OCI-M1 (cell line): ENCODE results near the gene GHR.

Experiments
- DNase-seq: peaks from one replicate; lab custom pipeline; 2025; lab: John Stamatoyannopoulos, UW

The GHR gene

DNA sequence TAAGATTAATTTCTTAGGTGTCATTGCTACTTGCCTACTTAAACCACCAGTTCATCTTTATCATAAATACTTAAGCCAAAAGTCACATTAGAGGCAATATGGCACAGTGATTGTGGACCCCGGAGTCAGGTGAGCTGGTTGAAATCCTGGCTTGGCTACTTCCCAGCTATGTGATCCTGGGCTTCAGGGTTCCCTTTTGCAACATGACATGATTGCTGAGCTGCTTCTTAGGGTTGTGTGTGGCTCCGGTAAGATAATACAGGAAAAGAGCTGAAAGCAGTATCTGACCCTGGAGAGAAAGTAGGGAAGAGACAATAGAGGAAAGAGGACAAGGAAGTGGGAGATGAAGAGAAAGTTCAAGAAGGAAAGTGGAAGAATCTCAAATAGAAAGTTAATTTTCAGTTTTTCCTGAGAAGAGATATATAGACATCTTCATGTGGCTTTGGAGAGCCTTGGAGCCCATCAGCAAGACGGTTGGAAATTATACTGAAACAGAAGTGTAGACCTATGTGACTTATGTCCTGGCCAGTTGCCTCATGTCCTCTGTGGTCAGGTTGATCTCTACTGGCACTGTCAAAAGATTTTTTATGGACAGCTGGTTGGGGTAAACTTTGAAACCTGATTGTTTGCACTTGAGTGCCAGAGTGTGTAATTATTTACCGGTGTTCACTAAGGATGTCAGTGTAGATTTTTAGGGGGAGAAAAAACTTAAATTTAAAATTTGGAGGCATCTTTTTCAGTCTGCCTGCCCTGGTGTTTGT, 93.2 kb downstream of the GHR start:
- DNase-seq: no peak

DNA sequence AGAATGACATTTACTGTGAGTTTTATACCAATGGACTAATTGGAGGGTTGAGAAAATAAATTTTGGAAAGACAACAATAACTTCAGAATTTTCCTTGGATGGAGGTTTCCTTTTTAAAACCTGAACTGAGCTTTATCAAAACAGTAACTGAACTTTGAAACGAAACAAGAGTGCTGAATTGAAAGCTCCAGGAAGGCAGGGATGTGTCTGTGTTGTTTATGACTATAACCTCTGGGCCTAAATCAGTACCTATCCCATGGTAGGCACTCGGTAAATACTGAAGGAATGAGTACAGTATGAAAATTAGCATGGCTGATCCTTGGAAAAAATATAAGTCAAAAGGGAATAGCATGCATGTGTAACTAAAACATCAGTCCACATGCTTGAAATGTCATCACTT, 93.9 kb downstream of the GHR start:
- no peak for DNase-seq

DNA sequence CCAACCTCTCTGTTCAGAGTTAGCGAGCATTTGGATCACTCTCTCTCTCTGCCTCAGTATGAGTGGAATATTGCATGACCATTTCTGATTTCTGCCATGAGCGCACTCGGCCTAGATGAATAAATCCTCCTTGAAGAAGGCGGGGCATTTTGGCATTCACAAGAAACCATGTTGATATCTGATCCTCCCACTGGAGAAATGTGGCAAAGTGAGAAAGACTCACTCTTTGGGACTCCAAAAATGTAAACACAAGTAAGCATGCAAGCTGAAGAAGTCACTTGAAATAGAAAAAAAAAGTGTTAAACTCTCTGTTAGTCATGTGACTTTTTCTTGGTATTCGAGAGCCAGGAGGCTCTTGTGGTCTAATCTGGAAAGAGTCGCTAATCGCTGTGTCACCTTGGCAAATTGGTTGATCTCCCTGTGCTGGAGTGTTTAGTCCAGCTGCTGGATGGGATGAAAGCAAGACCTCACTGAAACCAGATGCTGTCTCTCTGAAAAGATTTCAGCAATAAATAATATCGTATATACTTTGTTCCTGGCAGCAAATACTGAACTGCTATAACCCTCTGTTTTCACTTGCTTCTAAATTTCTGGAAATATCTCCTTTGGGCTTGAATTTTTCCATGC, 95.5 kb downstream of the GHR start:
- DNase-seq: peak; percentile 47

DNA sequence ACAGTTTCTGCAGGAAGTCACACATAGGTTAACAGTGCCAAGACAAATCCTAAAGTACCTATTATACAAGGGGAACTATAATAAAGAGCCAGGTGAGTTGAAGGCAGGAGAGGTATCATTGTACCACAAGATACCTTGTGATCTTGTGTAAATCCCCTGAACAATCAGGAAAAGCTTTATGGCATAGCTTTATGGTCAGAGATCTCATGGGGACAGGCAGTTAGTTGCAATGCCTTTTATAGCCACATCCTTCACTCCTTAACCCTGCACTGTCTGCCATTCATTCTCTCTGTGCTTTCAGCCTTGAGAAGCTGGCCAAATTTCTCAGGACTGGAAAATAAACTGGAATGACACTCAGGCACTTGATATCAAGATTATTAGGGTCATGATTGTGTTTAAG, 97.0 kb downstream of the GHR start:
- no peak for DNase-seq

DNA sequence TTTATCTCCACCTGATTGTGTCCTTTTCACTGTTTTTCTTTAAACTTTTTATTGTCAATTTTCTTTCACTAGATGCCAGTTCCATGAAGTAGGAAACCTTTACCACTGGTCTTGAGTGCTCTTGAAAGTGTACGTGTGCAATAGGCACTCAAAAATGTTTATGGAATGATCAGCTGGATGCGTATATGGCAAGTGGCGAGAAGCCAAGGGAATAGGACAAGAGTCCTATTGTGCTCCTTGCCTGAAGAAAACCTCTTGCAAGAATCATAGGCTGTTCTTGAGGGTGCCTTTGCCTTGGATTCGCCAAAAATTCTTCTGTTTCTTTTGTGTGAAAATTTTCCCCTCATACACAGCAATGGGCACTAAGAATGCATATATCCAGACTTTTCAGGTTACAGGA, 97.7 kb downstream of the GHR start:
- DNase-seq: no peak

DNA sequence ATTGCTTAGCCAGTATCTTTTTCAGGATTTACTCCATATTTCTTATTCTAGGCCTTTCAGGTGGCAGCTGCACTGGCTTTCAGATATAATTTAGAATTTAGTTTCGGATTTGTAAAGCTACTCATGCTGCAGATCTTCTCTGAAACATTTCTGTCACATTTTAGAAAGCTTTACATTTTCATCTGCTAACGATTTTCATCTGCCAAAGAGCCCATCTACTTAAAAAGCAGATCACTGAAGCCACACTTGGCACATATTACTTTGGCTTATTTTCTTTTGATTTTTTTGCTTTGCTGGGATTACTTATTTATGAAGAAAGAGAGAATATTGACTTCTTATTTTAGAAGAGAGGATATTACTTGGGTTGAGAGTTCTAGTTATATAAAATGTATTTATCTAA, 98.2 kb downstream of the GHR start:
- DNase-seq: no peak

DNA sequence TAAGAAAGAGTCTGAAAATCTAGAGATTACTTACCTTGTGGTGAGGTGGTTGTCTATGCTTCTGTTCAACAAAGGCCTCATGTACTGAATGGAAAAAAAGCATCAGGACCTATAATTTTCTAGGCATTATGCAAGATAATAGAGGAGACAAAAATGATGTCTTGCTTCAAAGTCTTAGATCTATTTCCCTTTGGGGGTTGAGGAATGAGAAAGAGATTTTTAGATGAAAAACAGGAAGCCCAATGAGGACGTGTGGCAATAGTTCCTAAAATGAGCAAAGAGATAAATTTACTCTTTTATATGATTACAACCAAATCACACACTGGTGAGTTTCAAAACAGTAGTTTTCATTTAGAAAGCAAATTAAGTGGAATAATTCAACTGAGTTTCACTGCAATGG, 99.5 kb downstream of the GHR start:
- DNase-seq: no peak

DNA sequence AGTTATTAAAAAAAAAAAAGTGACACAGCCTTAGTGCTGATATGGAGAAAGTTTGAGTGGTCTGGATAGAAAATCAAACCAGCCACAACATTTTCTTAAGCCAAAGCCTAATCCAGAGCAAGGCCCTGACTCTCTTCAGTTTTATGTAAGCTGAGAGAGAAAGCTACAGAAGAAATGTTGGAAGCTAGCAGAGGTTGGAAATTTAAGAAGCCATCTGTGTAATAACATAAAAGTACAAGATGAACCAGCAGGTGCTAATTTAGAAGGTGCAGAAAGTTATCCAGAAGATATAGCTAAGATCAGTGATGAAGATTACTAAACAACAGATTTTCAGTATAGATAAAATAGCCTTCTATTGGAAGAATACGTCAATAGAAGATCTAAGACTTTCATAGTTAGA, 102.9 kb downstream of the GHR start:
- DNase-seq: no peak

DNA sequence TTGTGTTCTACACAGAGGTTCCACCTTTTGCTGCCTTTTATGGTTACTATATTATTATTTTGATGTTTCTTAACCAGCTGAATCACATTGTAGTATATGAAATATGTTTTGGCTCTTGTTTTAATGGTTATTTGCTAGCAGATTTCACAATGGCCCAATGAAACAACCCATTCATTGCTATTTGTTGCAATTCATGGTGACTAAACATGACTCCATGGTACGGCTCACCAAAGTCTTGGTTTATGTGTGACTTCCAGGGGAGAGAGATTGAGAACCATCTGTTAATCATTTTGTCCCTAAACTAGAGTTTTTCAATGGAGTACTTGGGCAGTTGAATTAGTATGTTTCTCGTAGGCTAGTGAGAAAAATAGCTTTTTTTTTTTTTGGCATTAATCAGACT, 108.4 kb downstream of the GHR start:
- no peak for DNase-seq

DNA sequence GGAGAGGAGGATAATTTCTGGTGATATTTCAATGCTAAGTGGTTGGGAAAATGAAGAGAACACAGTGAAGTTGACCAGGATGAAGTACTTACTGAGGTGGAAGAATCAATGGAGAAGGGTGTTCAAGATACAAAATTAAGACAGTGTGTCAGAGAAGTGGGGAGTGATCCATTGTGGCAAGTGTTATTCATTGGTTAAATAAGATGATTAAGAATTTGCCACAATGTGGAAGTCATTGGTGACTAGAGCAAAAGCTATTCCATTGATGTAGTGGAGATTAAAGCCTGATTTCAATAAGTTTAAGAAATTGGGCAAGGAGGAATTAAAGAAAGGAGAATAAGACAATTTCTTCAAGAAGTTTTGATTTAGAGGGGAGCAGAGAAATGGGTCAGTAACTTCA, 118.9 kb downstream of the GHR start:
- no peak for DNase-seq

DNA sequence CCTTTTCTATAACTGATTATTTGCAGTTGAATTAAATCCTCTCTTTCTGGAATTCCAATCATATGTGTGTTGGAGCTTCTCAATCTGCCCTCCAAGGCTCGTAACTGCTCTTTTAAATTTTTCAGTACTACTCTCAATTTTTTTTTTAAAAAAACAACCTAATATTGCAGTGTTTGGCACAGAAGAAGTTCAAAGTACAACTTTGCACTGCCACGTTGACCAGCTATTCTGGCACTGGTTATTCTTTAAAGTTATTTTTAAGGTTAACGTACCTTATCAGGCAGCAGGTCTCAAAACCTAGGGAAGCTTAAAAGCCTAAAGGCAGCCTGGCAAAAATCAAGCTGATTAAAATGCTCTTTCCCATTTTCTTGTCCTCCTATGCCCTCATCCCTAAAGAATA, 120.5 kb downstream of the GHR start:
- DNase-seq: no peak

DNA sequence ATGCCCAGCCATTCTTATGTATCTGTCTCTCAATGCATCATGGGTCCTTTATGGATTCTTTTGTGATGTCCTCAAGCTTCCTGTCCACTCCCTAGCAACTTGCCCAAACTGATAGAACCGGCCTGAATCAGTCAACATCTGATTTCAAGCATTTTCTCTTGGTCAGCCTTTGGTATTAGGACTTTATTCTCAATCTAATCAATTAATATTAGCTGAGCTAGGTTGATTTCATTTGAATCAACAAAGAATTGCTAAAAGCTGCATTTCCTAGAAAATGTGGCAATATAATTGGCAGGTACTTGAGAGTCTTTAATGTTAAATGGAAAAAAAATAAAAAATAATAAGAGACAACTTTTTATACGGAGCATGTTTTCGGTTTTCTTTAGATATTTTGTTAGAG, 121.8 kb downstream of the GHR start:
- DNase-seq: no peak

DNA sequence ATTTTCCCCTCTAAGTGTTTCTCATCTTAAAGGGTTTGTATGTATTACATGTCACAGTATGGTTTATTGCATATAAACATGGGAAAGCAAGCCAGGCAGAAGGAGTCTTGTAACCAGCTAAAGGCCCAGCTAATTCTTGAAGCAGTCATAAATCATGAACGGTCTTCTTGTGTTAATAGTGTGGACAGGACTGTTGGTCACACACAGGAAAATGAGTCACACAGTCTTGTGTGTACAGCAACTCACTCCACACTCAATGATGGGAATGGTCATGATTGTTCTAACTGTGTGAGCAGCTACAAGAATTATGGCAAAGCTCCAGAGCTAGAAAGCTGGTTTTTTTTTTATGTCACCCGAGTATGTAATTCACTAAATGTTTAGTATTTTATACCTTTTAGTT, 123.9 kb downstream of the GHR start:
- DNase-seq: no peak

DNA sequence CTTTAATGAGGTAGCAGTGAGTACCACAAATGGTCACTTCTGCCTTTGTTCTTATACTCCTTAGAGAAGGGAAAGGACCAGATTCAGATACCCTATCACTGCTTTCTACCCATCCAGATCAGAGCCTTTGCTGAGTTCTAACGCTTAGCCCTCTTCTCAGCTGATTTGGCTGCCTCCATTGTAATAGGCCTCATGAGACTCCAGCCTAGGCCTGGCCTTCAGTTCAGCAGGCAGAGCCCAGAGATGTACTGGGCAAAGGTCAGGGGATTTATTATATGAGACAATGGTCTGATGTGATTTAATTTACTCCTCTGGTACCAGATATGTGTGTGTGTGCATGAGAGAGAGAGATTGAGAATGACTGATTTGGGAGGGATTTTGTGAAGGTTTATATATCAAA, 124.7 kb downstream of the GHR start:
- no peak for DNase-seq

DNA sequence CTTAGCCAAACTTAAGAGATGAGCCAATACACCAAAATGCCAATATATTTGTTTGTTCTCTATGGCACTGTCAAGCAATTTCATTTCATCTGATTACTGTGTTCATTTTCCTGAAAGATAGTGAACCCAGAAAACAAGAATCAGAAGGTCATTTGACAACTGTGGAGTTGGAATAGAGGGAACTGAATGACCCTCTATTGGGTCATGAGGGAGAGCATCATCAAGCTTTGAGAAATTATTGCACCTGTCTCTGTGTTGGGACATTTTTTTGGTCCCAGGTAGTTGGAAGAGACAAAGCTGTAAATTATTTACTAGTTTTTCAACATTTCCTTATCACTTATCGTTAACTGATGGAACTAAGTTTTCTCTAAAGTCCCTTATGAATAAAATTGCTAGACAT, 129.4 kb downstream of the GHR start:
- DNase-seq: no peak

DNA sequence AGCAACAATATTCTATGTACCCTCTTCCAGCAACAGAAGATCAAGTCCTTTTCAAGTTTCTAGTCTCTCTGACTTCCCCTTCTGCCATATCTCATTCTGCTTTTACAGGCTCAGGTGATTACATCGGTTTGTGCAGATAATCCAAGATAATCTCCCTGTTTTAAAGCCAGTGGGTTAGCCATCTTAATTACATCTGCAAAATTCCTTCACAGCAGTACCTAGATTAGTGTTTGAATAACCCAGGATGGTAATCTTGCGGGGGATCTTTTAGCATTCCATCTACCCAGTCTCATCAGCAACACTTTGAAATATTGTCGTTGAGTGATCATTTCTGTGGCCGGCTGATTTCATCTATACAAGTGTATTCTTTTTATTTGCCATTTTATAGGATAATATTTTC, 130.2 kb downstream of the GHR start:
- DNase-seq: no peak

DNA sequence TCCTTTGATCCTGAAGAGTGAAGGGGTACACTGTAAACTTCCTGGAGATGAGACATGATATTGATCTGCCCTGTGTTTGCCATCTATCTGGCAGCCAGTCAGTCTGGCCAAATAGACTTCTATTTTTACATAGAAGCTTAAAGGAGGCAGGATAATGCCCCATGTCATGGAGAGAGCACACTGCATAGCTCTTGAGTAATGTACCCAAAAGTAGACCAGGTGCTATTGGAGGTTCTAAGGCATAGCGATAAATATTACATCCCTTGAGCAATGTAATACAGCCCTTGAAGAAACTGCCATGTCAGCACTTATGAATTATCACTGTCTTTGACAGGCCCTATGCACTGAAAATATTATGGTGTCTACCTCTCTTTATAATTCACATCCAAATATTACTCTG, 131.8 kb downstream of the GHR start:
- DNase-seq: no peak

DNA sequence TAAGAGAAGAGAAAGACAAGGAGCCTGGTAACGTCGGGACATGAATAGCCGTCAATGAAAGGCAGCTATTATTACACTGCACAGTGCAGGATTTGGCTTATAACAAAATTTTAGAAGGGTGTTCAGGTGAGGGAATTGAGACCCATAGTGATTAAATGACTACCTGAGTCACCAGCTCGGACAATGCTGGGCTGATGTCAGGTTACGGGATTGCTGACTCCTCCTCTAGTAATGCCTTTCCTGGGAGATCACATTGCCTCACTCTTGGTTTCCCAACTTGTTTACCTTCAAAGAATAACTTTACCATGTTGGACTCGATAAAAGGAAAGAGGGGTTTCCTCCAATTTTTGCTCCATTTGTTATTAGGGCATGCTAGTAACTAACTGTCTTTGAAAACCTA, 132.6 kb downstream of the GHR start:
- DNase-seq: no peak

DNA sequence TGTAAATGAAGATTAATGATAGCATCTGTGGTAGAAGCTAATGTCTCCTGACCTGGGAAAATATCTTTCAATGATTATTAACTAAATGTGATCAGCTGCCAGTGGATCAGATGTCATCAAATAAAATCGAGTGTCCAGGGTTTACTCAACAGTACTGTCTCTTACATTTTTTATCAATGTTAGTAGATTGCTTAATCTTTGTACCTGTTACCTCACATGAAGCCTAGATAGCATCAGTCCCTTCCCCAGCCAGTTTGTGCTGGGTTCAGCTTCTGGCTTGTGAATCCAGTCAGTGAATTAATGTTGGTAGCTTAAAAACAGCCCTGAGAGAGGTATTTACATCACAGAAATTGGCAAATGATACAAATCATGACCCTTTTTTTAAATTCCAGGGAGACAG, 134.4 kb downstream of the GHR start:
- DNase-seq: no peak

DNA sequence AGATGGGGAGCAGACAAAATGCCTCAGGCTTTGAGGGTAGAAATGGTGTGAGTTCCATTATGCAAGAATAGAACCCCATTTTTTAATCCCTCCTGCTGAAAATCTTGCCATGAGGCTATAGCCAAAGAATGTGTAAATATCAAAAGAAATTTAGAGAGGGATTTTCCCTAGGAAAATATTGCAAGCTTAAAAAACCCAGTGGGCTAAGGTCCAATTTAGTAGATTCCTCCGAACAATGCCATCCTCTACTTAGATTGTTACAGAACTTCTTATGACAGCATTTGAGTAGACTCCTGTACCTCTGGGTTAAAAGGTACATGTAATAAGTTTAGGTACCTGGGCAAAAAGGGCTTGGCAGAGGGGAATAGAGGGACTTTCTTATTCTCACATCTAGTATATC, 138.4 kb downstream of the GHR start:
- no peak for DNase-seq

DNA sequence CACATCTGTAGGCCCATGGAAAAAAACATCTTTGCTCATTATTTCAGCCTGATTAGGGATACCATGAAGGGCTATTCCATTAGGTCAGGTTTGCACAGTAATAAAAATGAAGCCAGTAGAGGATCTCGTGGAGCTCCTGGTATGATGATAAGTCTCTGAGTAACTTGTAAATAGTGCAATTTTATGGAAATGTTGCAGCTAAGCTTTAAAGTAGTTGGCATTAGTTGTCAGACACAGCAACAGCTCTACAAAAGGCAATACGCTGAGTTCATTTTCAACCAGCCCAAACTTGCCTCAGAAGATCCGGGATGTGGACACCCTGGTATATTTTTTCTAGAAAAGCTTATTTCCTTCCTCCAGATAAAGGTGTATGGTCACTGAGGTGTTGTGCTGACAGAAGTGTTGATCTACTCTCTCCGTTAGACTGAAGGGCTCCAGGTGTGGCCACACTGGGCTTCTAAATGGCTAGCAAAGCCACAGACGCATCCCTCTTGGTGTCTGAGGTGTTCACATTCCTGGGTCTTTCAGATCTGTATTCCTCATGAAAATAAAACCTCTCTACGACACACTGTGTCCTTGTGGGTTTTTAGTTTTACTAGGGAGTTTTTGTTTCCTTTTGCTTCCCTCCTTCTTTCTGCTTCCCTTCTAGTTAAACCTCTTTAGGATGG, 141.6 kb downstream of the GHR start:
- no peak for DNase-seq

DNA sequence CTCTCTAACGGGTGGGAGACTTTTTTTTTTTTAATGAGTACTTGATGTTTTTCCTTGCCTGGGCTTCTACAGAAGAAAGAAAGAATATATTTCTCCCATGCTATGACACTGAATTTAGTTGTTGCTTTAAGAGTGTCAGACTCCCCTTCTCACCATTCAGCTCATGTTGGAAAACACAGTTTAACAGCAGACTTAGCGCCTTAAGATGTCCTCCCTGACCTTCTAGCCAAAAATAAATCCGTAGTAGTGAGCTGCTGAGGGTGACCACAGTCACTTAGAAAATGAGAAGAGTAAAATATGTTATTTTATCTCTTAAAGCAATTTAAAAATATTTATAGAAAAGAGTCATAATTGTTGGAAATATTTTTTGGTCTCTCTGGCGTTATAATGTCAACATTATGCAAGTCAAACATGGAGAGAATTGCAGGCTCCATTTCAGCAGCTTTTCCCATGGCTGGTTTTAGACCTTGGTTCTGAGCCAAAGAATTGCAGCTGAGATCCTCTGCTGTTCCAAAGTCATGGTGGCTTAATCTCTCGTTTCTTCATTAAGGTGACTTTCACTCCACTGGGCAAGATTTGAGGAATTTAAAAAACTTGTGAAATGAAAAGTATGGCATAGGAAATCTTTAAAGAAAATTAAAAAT, 143.5 kb downstream of the GHR start:
- no peak for DNase-seq

DNA sequence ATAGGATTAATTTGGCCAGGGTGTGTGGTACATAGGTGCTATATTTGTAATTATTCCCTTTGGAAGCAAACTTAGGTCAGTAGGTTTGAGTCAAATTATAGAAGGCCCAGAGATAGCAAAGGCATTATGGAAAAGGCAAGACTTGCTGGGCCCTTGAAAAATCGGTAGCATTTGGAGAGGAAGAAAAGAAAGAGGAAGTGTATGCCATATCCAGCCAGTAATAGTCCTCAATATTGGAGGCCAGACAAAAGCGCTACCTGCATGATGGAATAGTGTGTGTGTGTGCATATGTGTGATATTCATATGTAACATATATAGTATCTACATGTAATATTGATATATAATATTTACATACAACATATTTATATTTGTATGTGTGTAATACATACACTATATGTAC, 146.1 kb downstream of the GHR start:
- no peak for DNase-seq
